Hepatic stellate cell (primary cell): ENCODE measurements around the gene TCF7L1.
"Not testable (repeated sequence)": the region's sequence is repeated elsewhere in the genome, so short reads cannot be mapped to it uniquely, and the experiment has no call there.

ENCODE experiments used
- DNase-seq: peaks from one replicate; pipeline ENCODE4 v3.0.0; 2011; ENCODE audit warnings: low spot score

TCF7L1 gene

DNA sequence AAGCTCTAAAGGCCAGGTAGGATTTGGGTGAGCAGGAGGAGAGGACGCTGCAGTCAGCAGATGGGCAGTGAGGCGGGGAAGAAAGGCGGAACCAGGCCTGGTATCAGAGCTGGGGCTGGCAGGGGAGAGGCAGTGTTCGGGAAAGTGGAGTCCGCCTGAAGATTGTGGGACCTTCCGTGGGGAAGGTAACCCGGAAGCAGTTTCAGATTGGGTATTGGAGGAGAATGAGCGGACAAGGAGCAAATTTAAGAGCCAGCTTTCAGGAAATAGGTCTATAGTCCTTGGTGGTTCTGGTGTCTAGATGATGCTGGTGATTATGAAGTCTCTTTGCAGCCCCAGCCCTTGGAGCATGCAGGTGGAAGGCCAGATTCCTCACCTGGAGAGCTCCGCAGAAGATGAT is 51.0 kb downstream of the TCF7L1 start:
- no peak for DNase-seq

DNA sequence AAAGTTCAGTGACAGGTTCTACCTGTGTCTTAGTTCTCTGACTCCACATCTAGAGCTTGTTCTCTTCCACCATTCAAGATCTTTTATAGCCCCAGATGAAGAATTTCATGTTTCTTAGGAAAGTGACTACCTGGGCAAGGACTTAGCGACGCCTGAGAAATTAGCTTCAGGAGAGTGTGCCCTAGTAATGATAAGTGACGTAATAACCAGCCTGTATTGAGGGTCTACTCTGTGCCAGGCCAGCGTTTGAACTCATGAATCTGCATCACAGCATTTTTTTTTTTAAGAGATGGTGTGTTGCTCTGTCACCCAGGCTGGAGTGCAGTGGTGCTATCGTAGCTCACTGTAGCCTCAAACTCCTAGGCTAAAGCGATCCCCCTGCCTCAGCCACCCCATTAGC is 51.8 kb downstream of the TCF7L1 start:
- DNase-seq: no peak

DNA sequence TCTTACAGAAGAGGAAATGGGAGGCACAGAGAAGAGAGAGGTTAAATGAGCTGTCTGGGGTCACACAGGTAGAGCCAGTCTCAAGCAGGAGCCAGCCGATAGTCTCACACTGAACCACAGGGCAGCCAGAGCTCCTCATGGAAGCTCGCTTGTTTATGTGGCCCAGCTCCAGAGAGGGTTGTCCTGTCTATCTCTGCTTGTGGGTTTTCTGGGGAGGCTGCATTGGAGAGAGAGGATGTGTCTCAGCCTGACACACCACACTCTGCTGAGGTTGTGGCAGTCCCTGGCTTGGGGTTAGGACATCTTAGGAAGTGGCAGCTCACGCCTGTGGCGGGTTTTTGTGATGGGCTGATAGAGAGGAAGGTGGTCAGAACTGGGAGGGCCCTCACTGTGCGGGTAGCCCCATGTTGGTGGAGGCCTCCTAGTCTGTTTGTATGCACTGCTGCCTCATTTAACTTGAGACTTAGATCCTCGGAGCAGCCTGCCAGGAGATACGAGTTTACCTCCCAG is 52.3 kb downstream of the TCF7L1 start:
- DNase-seq: no peak

DNA sequence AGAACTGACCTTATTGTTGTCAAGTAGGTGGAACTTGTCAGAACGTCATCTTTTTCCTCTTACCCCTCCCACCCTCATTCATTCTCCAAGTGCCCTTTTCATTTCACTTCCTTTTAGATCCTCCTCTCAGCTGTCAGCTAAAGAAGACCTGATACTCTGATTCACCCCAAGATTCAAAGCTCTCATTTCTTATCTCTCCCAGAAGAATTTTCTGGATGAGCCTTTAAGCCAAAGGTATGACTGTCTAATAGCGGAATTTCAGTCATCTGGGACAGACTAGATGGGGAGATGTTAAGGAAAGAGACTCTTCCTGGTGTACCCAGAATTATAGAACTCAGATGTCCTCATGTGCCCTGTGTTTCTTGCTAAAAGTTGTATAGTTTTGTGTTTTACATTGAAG is 53.9 kb downstream of the TCF7L1 start:
- no peak for DNase-seq

DNA sequence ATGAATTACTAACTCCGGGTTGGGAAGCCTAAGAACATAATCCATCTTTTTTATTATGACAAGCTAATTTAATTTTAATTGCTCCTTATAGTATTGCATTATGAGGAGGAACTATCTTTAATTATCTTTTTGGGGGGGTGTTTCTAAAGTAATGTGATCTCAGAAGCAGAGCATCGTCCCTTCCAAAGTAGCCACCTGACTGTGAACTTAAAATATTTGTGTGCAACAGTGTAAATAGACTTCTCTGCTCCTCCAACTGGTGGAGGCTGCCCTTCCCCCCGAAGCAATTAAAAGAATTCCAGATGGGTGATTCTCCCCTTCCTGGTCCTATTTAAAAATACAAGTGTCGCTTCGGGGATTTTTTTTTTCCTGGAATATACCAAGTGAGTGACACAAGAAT is 55.7 kb downstream of the TCF7L1 start:
- no peak for DNase-seq

DNA sequence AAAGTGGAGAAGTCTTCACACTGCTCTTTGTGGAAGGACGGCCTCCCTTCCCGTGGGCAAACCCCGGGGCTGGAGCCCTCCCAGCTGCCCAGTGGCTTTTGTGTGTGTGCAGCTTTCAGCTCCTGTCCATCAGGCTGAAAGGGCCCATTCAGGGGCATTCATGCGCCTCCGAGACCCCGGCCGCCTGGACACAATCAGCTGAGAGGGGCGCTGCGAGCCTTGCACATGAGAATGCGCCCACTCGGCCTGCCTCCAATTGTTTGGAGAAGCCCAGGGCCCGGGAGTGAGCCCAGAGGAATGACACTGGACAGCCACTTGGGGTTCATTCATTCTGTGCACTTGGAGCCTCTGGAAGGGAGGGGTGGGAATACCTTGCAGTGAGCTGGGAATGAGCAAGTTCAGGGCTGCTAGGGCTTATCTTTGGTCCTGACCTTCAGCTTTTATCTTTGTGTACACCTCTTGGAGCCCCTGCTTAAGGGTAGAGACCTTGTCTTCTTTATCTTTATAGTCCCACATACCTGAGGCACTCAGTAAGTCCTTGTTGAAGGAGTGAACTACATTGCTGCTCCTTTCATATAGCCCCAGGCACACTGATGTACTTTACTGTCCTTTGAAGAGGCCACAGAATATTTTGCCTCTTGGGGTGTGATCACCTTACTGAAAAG is 56.5 kb downstream of the TCF7L1 start:
- DNase-seq: no peak

DNA sequence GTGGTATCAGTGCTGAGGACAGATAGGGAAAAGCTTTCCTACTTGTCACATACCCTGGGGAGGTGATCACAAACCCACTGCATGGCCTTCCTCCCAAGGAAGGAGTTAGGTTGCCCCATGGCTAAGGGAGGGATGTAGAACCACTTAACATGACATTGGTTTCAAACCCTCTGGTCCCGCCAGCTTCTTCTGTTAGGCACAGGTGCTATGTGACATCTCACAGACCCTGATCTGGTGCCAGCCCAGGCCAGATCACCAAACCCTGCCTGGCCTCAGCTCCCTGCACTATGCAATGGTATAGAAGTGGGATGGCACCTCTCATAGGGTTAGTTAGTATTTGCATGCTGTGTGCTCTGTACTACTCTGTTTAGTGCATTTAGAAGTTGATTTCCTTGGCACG is 58.0 kb downstream of the TCF7L1 start:
- DNase-seq: no peak

DNA sequence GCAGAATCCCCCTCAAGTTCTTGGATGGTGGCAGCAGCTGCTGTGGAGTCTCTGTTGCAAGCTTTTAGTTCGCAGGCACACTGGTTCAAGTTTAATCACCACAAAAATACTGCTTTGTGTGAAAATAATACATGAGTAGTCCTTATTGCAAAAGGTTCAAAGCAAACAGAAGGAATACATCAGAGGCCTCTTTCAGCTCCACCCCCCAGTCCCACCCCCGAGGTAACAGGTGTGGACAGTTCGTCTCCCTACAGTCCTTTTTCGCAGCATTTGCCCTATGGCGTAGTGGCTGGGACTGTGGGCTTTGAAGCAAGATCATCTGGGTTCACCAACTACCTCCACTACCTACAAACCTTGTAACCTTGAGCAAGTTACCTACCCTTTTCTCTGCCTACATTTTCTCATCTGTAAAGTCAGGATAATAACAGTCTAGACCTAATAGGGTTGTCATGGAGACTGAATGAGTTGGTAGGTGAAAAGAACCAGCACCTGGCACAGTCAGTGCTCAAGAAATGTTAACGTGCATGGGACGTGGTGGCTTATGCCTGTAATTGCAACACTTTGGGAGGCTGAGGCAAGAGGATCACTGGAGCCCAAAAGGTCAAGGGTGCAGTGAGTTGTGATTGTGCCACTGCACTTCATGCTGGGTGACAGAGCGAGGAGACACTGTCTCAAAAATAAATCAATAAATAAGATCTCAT is 61.7 kb downstream of the TCF7L1 start:
- no peak for DNase-seq

DNA sequence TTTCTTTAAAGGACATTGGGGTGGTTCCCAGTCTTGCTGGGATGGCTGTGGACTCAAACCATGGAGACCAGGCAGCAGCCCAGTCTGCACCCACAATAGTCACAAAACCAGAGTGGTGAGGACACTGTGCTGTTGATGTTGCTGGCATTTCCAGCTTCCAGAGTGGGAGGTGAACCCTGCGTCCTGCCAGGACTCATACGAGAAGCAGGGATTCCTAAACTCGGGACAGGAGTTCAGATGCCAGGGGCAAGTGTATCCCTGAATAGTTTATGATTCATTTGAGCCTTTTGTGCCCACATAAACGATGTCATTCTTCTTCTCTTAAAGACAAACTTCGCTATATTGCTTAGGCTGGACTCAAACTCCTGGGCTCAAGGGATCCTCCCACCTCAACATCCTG is 62.8 kb downstream of the TCF7L1 start:
- DNase-seq: no peak

DNA sequence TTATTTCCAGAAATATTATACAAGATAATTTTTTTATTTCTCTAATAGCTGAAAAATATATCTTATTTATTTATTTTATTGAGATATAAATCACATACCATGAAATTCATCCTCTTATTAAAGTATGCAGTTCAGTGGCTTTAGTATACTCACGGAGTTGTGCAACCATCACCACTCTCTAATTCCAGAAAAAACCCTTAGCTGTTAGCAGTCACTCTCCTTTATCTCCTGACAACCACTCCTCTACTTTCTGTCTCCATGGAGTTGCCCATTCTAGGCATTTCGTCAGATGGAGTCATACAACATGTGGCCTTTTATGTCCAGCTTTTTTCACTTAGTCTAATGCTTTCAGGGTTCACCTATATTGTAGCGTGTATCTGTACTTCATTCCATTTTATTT is 66.5 kb downstream of the TCF7L1 start:
- no peak for DNase-seq

DNA sequence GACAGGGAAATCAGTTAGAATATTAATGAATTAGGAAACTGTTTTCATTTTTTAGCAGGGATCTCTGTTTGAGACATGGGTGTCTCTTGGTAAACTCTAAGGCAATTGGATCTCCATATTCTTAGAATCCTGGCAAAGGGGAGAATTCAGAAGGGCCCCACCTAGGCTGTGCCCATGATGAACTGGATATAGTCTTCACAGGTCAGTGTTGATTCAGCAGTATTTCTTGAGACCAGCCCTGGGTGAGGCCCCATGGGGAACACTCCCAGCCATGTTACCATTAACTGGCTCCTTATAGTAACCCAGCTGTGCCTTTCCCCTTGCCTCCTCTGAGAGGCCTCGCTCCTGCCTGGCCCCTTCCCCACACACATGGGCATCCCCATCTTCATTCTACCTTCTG is 76.7 kb downstream of the TCF7L1 start:
- DNase-seq: no peak

DNA sequence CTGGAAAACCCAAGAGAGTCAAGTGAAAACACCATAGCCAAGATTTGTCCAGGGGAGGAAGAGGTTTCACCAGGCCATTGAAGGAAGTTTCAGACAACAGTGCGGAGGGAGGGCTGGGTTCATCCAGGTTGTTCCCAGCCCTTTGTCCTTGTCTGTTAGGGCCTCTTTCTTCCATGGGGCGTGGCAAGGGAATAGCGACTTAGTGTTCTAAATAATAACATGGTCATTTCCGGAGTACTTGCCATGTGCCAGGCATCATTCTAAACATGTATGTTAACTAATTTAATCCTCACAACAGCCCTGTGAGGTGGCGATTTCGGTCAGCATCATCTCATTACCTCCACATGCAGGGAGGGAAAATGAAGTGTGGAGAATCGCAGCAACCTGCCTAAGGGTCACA is 77.3 kb downstream of the TCF7L1 start:
- DNase-seq: no peak

DNA sequence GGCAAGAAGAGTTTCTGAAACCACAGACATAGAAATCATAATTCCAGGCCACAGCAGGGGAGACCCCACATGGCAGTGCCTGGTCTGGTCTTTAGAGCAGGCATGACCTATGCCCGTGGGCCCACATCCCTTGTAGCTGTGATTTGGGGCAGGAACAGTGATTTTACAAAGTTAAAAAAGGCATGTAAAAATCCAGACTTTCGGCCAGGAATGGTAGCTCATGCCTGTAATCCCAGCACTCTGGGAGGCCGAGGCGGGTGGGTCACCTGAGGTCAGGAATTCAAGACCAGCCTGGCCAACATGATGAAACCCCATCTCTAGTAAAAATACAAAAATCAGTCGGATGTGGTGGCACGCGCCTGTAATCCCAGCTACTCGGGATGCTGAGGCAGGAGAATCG is 78.4 kb downstream of the TCF7L1 start:
- not testable (repeated sequence) for DNase-seq

DNA sequence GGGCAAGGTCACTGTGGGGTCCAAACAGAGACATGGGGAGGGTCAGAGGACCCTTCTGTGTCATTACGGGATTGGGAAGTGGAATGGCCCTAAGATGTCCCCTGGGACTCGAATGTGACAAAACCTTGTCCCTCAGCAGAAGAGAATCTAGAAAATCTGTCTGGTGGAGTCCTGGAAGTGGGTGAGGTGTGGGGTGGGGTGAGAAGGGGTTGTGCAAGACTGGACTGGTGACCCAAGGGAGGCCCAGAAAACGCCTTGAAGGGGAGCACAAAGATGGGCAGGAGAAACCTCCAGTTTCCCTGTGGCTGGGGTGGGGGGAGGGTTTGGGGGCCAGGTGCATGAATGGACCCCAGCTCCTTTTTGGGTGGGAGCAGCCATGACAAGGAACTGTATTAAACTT is 79.6 kb downstream of the TCF7L1 start:
- no peak for DNase-seq

DNA sequence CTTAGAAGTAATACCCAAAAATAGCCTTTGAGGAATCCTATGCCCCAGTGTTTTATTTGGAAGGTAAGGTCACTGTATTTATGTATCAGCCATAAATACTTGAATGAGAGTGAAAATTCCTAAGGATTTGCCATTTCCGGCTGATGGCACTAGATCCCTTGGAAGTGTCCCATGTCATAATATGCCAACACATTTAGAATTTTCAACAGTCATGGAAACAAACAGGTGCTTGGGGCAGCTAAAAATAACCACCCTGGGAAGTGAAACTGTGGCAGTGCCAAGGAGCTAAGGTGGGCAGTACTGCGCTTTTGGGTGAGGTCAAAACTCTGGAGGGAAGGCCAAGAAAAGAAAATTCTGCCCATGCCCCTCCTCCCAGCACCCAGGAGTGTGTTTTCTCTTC is 80.2 kb downstream of the TCF7L1 start:
- DNase-seq: no peak

DNA sequence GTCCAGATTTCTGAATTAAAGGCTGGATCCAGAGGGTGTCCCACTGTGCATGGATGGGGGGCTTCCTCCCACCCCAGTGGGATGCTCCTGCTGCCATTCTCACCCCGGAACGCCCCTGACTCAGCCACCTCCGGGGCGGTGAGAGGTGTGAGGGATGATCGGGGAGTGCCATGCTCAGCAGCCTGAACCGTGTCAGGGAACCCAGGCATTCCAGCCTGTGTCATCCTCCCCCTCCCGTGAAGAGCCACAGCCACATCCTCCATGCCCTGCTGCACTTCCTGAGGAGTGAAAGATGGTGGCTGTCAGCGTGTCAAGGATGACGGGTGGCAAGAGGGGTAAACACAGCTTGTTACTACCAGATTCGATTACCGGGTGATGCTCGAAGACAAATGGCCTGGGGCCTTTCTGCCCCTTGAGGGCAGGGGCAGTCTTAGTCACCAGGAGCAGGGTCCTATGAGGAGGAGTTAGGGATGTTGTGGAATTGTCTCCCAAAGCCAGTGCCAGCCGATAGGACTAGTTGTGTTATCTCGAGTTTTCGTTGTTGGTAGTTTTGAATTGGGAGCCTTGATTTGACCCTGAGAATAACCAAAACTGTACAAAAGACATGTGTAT is 80.8 kb downstream of the TCF7L1 start:
- no peak for DNase-seq

DNA sequence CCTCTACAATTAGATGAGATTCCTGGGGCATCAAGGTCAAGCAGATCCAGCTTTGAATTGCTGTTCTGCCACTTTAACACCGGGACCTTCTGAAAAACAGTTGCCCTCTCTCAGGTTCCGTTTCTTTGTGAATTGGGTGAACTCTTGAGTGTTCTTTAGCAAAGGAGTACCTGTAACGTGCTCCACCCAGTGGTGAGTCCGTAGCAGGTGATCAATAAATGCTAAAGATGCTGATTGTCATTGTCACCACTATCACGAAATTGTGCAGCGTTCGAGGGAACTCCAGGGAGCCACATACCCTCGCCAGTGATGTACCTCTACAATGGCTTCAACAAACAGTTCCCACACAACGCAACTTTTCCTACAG is 81.9 kb downstream of the TCF7L1 start:
- no peak for DNase-seq

DNA sequence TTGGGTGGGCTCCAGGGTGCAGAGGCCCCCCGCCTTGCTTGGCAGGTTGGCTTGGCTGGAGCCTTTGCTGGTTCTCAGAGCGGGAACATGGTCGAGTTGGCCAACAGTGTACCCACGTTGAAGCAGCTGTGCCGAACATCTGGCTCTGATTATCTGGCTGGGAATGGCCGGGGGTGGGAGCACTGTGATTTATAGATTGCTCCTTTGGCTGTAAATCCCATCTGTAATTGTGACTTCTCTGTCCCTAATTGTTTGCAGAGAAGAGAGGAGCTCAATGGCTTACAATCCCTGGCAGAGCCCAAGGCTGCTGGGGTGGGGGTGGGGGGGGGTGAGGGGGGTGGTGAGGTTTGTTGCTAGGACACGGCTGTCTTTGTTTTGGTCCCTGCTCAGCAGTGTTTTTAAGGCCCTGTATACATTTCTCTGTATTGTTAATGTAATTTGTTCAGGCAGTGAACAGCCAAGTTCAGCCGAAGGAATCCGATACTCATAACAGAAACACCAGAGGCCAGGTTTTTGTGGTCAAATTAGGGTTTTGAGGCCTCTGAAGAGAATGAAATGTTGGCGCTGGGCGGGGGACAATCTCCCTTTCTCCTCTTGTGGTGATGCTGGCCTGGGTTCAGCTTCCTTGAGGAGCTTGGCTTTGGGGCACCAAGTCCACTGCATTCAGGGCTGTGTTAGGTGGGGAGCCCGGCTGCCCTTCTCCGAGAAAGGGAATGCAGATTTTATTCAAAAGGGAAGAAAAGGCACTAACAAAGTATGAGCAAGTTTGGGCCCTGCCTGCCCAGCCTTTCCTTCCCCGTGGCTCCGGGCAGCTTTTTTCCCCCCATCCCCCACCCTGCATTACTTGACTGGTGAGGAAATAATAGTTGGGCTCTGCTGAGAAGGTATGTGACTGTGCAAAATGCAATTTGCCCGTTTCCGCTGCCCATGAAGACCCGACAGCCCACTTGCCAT is 82.5 kb downstream of the TCF7L1 start:
- peak; percentile 30 for DNase-seq

DNA sequence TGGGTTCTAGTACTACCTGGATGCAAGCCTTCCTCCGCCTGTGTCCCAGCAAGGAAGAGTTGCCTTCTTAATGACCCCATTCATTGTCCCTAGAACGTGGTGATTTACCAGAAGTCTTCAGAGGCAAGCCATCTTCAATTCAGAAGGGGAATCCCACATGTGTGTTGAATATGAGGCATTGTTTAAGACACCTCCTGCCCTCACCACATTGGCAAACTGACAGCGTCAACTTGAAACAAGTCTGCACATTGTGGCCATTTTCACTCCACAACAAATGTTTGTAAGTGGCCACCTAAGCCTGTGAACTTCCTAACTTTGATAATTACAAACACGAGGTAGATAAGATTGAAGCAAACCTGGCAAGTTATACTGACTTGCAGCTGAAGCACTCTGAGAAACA is 83.7 kb downstream of the TCF7L1 start:
- DNase-seq: no peak

DNA sequence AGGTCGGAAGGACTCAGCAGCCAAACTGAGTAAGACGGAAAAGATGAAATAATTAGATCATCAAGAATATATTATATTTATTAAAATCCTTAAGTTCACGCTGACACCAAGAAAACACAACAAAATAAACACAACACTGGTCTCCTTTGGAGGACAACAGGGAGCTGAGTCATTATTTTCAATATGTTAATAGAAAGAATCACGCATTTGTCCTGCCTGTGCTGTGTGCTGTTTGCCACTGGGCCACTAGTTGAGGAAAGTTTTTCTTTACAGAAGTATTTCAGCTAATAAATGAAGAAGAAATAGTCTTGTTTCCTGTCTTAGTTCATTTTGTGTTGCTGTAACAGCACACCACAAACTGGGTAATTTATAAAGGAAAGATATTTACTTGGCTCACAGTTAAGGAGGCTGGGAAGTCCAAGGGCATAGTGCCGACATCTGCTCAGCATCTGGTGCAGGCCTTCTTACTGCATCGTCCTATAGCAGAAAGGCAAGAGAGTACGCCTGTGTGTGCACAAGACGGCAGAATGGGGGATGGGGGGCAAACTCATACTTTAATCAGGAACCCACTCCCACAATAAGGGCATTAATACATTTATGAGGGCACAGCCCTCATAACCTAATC is 88.0 kb downstream of the TCF7L1 start:
- DNase-seq: no peak

DNA sequence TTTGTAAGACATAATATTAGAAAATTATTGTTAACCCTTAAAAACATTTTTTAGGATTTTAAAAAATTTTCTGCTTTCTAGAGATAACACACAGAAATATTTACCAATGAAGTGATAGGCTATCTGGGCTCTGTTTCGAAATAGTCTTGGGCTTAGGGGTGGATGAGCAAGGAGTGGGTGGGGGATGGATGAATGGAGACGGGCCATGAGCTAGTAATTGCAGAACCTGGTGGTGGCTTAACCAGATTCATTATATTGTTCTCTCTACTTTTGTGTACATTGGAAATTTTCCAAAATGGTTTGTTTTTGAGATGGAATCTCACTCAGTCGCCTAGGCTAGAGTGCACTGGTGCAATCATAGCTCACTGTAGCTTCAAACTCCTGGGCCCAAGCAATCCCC is 89.6 kb downstream of the TCF7L1 start:
- no peak for DNase-seq

DNA sequence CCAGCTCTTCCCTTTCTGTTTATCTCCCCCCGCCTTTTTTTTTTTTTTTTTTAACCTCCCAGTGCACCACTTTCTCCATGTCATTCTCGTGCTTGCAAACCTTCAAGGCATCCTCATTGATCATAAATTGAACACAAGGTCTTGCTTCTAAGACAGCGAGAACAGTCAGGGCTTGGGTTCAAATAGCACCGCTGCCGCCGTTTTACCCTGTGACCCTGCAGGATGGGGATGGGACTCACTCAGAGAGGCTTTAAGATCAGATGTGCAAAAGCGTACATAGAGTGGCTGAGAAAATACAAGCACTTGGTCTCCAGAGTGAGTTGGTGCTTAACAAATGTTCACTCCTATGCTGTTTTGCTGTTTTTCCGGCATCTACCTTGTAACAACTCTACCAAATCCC is 93.6 kb downstream of the TCF7L1 start:
- no peak for DNase-seq
